NT2/D1 (cell line): ENCODE data around the gene PCDHA7.
"Not testable (repeated sequence)": the region's sequence is repeated elsewhere in the genome, so short reads cannot be mapped to it uniquely, and the experiment has no call there.

Source experiments
- DNase-seq: peaks from one replicate; pipeline ENCODE4 v3.0.0-alpha.2; 2011; ENCODE audit warnings: low read depth, low spot score
- H3K27me3 ChIP-seq: 2 replicates; pipeline ENCODE4 v1.6.0; 2011; ENCODE audit warnings: mild to moderate bottlenecking; ENCODE audit not compliant: insufficient read length, insufficient read depth
- H3K36me3 ChIP-seq: 2 replicates; pipeline ENCODE4 v1.6.1; 2011; ENCODE audit warnings: mild to moderate bottlenecking, low read length, mixed read lengths; ENCODE audit not compliant: insufficient read depth, insufficient read length
- H3K4me1 ChIP-seq: 2 replicates; pipeline ENCODE4 v1.5.1; 2011; ENCODE audit not compliant: insufficient read depth, insufficient read length
- H3K4me3 ChIP-seq: 2 replicates; pipeline ENCODE4 v1.5.1; 2011; ENCODE audit warnings: low read depth; ENCODE audit not compliant: insufficient read length
- H3K9ac ChIP-seq: 2 replicates; pipeline ENCODE4 v1.6.0; 2011; ENCODE audit warnings: low read depth; ENCODE audit not compliant: insufficient read length
- H3K9me3 ChIP-seq: 2 replicates; pipeline ENCODE4 v1.5.1; 2011; ENCODE audit warnings: mild to moderate bottlenecking, low read length; ENCODE audit not compliant: insufficient read depth
- SUZ12 ChIP-seq: IDR thresholded peaks from 2 replicates; pipeline ENCODE4 v1.6.1; 2011; ENCODE audit not compliant: insufficient read length, insufficient read depth; ENCODE audit errors: extremely low read depth
- YY1 ChIP-seq: IDR thresholded peaks from 2 replicates; pipeline ENCODE4 v1.6.1; 2011; ENCODE audit not compliant: insufficient read length, insufficient read depth
- ZNF274 ChIP-seq: IDR thresholded peaks from 2 replicates; pipeline ENCODE4 v1.6.1; 2011; ENCODE audit warnings: mild to moderate bottlenecking, low read depth, low read length

The PCDHA7 gene

DNA sequence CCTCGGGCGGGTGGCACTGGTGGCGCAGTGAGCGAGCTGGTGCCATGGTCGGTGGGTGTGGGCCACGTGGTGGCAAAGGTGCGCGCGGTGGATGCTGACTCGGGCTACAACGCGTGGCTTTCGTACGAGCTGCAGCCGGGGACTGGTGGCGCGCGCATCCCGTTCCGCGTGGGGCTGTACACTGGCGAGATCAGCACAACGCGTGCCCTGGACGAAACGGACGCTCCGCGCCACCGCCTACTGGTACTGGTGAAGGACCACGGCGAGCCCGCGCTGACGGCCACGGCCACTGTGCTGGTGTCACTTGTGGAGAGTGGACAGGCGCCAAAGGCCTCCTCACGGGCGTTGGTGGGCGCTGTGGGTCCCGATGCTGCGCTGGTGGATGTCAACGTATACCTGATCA lies 25.2 kb upstream of the PCDHA7 start:
- Histone ChIP-seq H3K9me3 (no peaks in the 10 kb centered on the region), H3K4me3 (no peak overlapping the region), H3K36me3 (no peaks in the 10 kb centered on the region), H3K4me1 (no peaks in the 10 kb centered on the region), H3K27me3 (no peaks in the 10 kb centered on the region), H3K9ac (no peak overlapping the region)
- no peak for DNase-seq
- TF ChIP-seq ZNF274, result no peak
- TF ChIP-seq YY1, result no peak
- TF ChIP-seq SUZ12, result no peak

DNA sequence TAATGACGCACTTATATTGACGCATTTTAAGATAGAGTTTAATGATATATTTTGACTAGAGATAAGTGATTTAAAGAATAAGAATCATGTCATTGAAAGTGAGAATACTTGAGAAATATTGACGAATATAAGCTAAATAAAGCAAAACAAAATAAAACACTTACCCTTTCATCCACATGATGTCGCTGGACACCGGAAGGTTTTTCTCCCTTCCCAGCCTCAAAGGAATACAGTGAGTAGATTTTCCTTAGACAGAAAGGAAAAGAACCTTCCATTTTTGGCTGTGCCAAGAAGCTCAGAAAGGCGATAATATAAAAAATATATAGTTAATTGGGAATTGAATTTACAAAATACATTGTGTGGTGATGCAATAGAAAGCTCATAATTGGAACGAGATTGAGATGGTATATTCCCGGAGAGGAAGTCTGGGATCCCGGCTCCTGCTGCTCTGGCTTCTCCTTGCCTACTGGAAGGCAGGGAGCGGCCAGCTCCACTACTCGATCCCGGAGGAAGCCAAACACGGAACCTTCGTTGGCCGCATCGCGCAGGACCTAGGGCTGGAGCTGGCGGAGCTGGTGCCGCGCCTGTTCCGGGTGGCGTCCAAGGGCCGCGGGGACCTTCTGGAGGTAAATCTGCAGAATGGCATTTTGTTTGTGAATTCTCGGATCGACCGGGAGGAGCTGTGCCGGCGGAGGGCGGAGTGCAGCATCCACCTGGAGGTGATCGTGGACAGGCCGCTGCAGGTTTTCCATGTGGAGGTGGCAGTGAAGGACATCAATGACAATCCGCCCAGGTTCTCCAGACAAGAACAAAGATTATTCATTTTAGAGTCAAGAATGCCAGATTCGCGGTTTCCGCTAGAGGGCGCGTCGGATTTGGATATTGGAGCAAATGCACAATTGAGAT lies 12.4 kb upstream of the PCDHA7 start, which contains the start of gene PCDHA5:
Gene PCDHA5 (plus strand): TSS at position 239 of the 906 bp plus-strand sequence.
- Histone ChIP-seq H3K4me3 (no peak within 1 kb of the TSS), H3K9ac (no peak within 1 kb of the TSS)
- no peak for DNase-seq

DNA sequence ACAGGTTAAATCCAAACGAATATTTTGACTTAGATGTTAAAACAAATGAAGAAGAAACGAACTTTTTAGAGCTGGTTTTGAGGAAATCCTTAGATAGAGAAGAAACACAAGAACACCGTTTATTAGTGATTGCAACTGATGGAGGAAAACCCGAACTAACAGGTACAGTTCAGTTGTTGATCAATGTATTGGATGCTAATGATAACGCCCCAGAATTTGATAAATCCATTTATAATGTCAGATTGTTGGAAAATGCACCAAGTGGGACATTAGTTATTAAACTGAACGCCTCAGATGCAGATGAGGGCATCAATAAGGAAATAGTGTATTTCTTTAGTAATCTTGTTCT lies 11.8 kb upstream of the PCDHA7 start:
- TF ChIP-seq ZNF274, result no peak
- TF ChIP-seq SUZ12, result no peak
- TF ChIP-seq YY1, result no peak
- Histone ChIP-seq H3K9ac (no peak overlapping the region), H3K4me1 (no peaks in the 10 kb centered on the region), H3K9me3 (no peaks in the 10 kb centered on the region), H3K36me3 (no peaks in the 10 kb centered on the region), H3K4me3 (no peak overlapping the region), H3K27me3 (no peaks in the 10 kb centered on the region)
- no peak for DNase-seq

More for the DNA sequence above, 12.4 kb upstream of the PCDHA7 start, which contains the start of gene PCDHA5:
- H3K27me3 ChIP-seq, result no peaks in the 10 kb centered on the region
- no peaks in the 10 kb centered on the region for H3K4me1 ChIP-seq
- no peaks in the 10 kb centered on the region for H3K36me3 ChIP-seq
- TF ChIP-seq YY1 (no peak), ZNF274 (no peak), SUZ12 (no peak)
- no peaks in the 10 kb centered on the region for H3K9me3 ChIP-seq

DNA sequence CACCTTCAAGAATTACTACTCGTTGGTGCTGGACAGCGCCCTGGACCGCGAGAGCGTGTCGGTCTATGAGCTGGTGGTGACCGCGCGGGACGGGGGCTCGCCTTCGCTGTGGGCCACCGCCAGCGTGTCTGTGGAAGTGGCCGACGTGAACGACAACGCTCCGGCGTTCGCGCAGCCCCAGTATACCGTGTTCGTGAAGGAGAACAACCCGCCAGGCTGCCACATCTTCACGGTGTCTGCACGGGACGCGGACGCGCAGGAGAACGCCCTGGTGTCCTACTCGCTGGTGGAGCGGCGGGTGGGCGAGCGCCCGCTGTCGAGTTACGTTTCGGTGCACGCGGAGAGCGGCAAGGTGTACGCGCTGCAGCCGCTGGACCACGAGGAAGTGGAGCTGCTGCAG lies 11.1 kb upstream of the PCDHA7 start:
- not testable (repeated sequence) for DNase-seq, H3K9ac ChIP-seq, H3K36me3 ChIP-seq, H3K27me3 ChIP-seq, H3K9me3 ChIP-seq, H3K4me1 ChIP-seq, H3K4me3 ChIP-seq

DNA sequence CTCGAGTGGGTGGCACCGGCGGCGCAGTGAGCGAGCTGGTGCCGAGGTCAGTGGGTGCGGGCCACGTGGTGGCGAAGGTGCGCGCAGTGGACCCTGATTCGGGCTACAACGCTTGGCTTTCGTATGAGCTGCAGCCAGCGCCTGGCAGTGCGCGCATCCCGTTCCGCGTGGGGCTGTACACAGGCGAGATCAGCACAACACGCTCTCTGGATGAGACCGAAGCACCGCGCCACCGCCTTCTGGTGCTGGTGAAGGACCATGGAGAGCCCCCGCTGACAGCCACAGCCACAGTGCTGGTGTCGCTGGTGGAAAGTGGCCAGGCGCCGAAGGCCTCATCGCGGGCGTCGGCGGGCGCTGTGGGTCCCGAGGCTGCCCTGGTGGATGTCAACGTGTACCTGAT lies 10.6 kb upstream of the PCDHA7 start:
- Histone ChIP-seq H3K4me3 (no peak overlapping the region), H3K27me3 (no peaks in the 10 kb centered on the region), H3K9me3 (no peaks in the 10 kb centered on the region), H3K9ac (no peak overlapping the region), H3K36me3 (no peaks in the 10 kb centered on the region), H3K4me1 (no peaks in the 10 kb centered on the region)
- no peak for DNase-seq
- TF ChIP-seq YY1 (no peak), ZNF274 (no peak), SUZ12 (no peak)

DNA sequence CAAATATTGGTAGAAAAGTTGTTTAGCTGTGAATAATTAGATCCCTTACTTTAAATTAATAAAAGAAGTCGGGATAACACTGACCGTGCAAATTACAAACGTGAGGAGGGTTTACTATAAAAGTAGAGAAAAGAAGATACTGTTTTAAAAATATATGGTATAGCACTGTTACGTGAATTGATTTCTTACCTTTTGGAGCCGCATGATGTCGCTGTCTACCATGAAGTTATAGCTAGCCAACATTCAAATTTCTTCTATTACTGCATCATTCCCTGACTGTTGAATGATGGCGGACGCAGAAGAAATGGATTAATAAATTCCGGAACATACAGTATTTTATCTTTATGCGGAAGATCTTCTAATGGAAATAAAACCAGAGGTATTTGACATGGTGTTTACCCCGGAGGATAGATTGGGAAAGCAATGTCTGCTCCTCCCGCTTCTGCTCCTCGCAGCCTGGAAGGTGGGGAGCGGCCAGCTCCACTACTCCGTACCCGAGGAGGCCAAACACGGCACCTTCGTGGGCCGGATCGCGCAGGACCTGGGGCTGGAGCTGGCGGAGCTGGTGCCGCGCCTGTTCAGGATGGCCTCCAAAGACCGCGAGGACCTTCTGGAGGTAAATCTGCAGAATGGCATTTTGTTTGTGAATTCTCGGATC lies 6.2 kb upstream of the PCDHA7 start, which contains the start of gene PCDHA6:
Gene PCDHA6 (plus strand): TSS at position 257 of the 658 bp plus-strand sequence. CDS start 132 bp downstream, at position 389.
- DNase-seq, result no peak

DNA sequence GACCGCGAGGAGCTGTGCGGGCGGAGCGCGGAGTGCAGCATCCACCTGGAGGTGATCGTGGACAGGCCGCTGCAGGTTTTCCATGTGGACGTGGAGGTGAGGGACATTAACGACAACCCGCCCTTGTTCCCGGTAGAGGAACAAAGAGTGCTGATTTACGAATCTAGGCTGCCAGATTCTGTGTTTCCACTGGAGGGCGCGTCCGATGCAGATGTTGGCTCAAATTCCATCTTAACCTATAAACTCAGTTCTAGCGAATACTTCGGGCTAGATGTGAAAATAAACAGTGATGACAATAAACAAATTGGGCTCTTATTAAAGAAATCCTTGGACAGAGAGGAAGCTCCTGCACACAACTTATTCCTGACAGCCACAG lies 5.7 kb upstream of the PCDHA7 start:
- DNase-seq, result no peak
- TF ChIP-seq ZNF274 (no peak), SUZ12 (no peak), YY1 (no peak)
- H3K9ac ChIP-seq, result no peak overlapping the region

More for the DNA sequence above, 6.2 kb upstream of the PCDHA7 start, which contains the start of gene PCDHA6:
- Histone ChIP-seq H3K27me3 (no peaks in the 10 kb centered on the region), H3K4me1 (no peaks in the 10 kb centered on the region), H3K9me3 (no peaks in the 10 kb centered on the region), H3K9ac (no peak within 1 kb of the TSS), H3K4me3 (no peak within 1 kb of the TSS), H3K36me3 (no peaks in the 10 kb centered on the region)
- TF ChIP-seq YY1 (no peak), SUZ12 (no peak), ZNF274 (no peak)

DNA sequence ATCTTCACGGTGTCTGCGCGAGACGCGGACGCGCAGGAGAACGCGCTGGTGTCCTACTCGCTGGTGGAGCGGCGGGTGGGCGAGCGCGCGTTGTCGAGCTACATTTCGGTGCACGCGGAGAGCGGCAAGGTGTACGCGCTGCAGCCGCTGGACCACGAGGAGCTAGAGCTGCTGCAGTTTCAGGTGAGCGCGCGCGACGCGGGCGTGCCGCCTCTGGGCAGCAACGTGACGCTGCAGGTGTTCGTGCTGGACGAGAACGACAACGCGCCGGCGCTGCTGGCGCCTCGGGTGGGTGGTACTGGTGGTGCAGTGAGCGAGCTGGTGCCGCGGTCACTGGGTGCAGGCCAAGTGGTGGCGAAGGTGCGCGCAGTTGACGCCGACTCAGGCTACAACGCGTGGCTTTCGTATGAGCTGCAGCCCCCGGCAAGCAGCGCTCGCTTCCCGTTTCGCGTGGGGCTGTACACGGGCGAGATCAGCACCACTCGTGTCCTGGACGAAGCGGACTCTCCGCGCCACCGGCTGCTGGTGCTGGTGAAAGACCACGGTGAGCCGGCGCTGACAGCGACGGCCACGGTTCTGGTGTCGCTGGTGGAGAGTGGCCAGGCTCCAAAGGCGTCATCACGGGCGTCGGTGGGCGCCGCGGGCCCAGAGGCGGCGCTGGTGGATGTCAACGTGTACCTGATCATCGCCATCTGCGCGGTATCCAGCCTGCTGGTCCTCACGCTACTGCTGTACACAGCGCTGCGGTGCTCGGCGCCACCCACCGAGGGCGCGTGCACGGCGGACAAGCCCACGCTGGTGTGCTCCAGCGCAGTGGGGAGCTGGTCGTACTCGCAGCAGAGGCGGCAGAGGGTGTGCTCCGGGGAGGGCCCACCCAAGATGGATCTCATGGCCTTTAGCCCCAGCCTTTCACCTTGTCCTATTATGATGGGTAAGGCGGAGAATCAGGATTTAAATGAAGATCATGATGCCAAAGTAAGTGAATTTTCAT lies 4.3 kb upstream of the PCDHA7 start:
- H3K36me3 ChIP-seq, H3K9ac ChIP-seq, H3K4me1 ChIP-seq, H3K27me3 ChIP-seq, H3K4me3 ChIP-seq, DNase-seq, H3K9me3 ChIP-seq: not testable (repeated sequence)

More for the DNA sequence above, 5.7 kb upstream of the PCDHA7 start:
- Histone ChIP-seq H3K4me1 (no peaks in the 10 kb centered on the region), H3K27me3 (no peaks in the 10 kb centered on the region), H3K9me3 (no peaks in the 10 kb centered on the region), H3K4me3 (no peak overlapping the region), H3K36me3 (no peaks in the 10 kb centered on the region)

DNA sequence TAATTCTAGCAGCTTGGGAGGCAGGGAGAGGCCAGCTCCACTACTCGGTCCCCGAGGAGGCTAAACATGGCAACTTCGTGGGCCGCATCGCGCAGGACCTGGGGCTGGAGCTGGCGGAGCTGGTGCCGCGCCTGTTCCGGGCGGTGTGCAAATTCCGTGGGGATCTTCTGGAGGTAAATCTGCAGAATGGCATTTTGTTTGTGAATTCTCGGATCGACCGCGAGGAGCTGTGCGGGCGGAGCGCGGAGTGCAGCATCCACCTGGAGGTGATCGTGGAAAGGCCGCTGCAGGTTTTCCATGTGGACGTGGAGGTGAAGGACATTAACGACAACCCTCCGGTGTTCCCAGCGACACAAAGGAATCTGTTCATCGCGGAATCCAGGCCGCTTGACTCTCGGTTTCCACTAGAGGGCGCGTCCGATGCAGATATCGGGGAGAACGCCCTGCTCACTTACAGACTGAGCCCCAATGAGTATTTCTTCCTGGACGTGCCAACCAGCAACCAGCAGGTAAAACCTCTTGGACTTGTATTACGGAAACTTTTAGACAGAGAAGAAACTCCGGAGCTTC lies 455 bp downstream of the PCDHA7 start:
- not testable (repeated sequence) for DNase-seq, H3K4me1 ChIP-seq, H3K36me3 ChIP-seq, H3K27me3 ChIP-seq, H3K9ac ChIP-seq, H3K9me3 ChIP-seq
- peak overlapping the region; percentile 43 for H3K4me3 ChIP-seq
